ENCODE measurements around the gene EPHB2.

GRCh38 chr1:22852144-22852655 lies 141.6 kb downstream of the EPHB2 start:
- TF ChIP-seq CTCF (IDR thresholded peaks at IDR 0.05; ENCODE audit: low read length): no peak
- no peak for TF ChIP-seq EZH2 (optimal IDR thresholded peaks at IDR 0.05; ENCODE audit: low read depth, low read length)
- no peak for TF ChIP-seq EZH2phosphoT487 (IDR thresholded peaks at IDR 0.05; ENCODE audit: low read length)

All from MM.1S (cell line).